Immature natural killer cell (primary cell): ENCODE data around the gene PLRG1. TPM values are rescaled to one million over a fixed set of nuclear protein-coding genes. Genes with fewer than 3 reads are reported as not detected.

Experiments
- DNase-seq, 3 donors: peaks; one replicate each; pipeline ENCODE4 v3.0.0; 2022; ENCODE audit warnings: mixed read lengths in 1 of 3
- H3K27ac Mint-ChIP-seq, 6 donors: one replicate each; pipeline ENCODE4 v1.8.0; 2020; ENCODE audit warnings: mixed read lengths in 6 of 6, mild to moderate bottlenecking in 5 of 6, inconsistent platforms in 4 of 6, moderate library complexity in 3 of 6
- H3K27me3 Mint-ChIP-seq, 3 donors: one replicate each; pipeline ENCODE4 v1.8.0; 2020 to 2021; ENCODE audit warnings: low read depth in 3 of 3, mild to moderate bottlenecking in 3 of 3, mixed read lengths in 3 of 3, moderate library complexity in 3 of 3, inconsistent platforms in 1 of 3
- H3K36me3 Mint-ChIP-seq, 3 donors: one replicate each; pipeline ENCODE4 v1.8.0; 2020; ENCODE audit warnings: mixed read lengths in 3 of 3, inconsistent platforms in 2 of 3, mild to moderate bottlenecking in 2 of 3
- H3K4me1 Mint-ChIP-seq, 2 donors: one replicate each; pipeline ENCODE4 v1.8.0; 2020; ENCODE audit warnings: inconsistent platforms in 2 of 2, mild to moderate bottlenecking in 2 of 2, mixed read lengths in 2 of 2, moderate library complexity in 1 of 2
- H3K4me3 Mint-ChIP-seq, 5 donors: one replicate each; pipeline ENCODE4 v1.8.0; 2020; ENCODE audit warnings: mild to moderate bottlenecking in 5 of 5, mixed read lengths in 5 of 5, inconsistent platforms in 3 of 5, moderate library complexity in 3 of 5
- H3K9me3 Mint-ChIP-seq, 6 donors: one replicate each; pipeline ENCODE4 v1.8.0; 2020; ENCODE audit warnings: mild to moderate bottlenecking in 6 of 6, mixed read lengths in 6 of 6, inconsistent platforms in 4 of 6, moderate library complexity in 3 of 6
- polyA plus RNA-seq, 3 donors: library from polyadenylated mRNA; unstranded; fragments of 300-500 nt; fragmentation: Illumina TruSeq; gene quantifications; one replicate each; pipeline ENCODE4 v1.2.3, GENCODE V29; 2021

The PLRG1 gene
- polyA plus RNA-seq, 3 donors from 2014 or later: 54.4 to 71.2 (median 68.7) TPM

DNA sequence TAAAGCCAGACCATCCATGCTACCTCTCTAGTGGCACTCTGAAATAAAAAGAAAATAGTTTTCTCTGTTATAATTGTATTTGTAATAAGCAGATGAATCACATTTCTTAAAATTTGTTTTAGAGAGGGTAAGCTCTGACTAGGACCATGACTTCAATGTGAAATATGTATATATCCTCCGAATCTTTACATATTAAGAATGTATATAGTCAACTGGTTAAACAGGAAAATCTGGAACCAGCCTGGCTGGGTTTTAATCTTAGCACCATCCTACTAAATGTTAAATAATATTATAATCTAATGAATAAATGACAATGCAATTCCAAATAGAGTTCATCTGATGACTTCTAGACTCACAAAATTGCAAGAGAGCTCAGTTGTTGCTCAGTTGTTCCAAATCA lies 14.1 kb upstream of the PLRG1 start:
- Mint-ChIP-seq H3K4me1 (no peaks in the 10 kb centered on the region), H3K27ac (no peak overlapping the region), H3K9me3 (no peaks in the 10 kb centered on the region), H3K36me3 (no peaks in the 10 kb centered on the region), H3K27me3 (peaks cover 0 to 3% (median 0%) of the 10 kb centered on the region in 3 donors), H3K4me3 (no peak overlapping the region)
- DNase-seq: no peak

DNA sequence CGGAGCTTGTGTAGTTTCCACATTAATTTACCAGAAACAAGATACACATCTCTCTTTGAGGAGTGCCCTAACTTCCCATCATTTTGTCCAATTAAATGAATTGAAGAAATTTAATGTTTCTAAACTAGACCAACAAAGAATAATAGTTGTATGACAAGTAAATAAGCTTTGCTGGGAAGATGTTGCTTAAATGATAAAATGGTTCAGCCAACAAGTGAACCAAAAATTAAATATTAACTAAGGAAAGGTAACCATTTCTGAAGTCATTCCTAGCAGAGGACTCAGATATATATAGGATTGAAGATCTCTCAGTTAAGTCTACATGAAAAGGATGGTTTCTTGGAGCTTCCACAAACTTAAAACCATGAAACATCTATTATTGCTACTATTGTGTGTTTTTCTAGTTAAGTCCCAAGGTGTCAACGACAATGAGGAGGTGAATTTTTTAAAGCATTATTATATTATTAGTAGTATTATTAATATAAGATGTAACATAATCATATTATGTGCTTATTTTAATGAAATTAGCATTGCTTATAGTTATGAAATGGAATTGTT lies 12.6 kb upstream of the PLRG1 start, which contains the start of gene FGB:
Gene FGB, plus strand, starts transcription at position 315 of the 558 bp plus-strand sequence. Its CDS starts 8 bp downstream, at position 323.
- H3K4me3 Mint-ChIP-seq: no peak within 1 kb of the TSS
- DNase-seq: no peak
- no peaks in the 10 kb centered on the region for H3K4me1 Mint-ChIP-seq
- peaks cover 0 to 5% (median 2%) of the 10 kb centered on the region in 3 donors for H3K27me3 Mint-ChIP-seq
- H3K9me3 Mint-ChIP-seq: no peaks in the 10 kb centered on the region
- H3K27ac Mint-ChIP-seq: no peak within 1 kb of the TSS
- no peaks in the 10 kb centered on the region for H3K36me3 Mint-ChIP-seq

DNA sequence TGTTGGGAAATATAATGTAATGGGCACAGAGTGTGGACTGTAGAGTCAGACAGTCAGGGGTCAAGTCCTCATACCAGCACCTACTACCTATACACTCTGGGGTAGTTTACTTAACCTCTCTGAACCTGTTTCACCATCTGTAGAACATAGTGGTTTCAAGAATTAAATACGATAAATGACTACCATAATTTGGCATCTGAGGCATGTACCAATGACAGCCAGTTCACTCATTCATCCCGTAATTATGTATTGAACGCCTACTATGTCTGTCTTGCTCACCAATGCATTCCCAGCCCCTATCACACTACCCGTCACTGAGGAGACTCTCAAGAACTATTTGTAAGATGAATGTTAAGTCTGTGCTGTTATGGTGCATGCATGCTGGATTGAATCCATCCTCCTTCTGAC lies 10.6 kb upstream of the PLRG1 start:
- Mint-ChIP-seq H3K4me1 (no peaks in the 10 kb centered on the region), H3K27ac (no peak overlapping the region), H3K36me3 (no peaks in the 10 kb centered on the region), H3K4me3 (no peak overlapping the region), H3K9me3 (no peaks in the 10 kb centered on the region), H3K27me3 (peaks cover 0 to 5% (median 2%) of the 10 kb centered on the region in 3 donors)
- DNase-seq: no peak

DNA sequence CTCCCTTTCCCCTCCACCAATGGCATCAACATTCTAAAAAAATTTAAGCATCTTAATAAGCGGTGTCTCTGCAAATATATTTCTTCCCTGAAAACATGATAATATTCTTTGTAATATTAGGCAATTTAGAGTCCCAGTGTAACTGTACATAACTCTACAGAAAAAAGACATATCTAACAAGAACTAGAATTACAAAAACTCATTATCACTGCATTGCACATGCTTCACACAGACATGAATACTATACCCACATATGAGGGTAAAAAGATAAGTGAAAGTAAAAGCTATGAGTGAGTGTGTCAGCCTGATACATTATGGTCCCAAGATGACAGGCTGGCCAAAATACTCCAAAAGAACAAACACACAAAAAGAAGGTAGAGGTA lies 10.2 kb upstream of the PLRG1 start:
- Mint-ChIP-seq H3K36me3 (no peaks in the 10 kb centered on the region), H3K27me3 (peaks cover 0 to 5% (median 2%) of the 10 kb centered on the region in 3 donors), H3K4me3 (no peak overlapping the region), H3K9me3 (no peaks in the 10 kb centered on the region), H3K4me1 (no peaks in the 10 kb centered on the region), H3K27ac (no peak overlapping the region)
- DNase-seq: no peak

DNA sequence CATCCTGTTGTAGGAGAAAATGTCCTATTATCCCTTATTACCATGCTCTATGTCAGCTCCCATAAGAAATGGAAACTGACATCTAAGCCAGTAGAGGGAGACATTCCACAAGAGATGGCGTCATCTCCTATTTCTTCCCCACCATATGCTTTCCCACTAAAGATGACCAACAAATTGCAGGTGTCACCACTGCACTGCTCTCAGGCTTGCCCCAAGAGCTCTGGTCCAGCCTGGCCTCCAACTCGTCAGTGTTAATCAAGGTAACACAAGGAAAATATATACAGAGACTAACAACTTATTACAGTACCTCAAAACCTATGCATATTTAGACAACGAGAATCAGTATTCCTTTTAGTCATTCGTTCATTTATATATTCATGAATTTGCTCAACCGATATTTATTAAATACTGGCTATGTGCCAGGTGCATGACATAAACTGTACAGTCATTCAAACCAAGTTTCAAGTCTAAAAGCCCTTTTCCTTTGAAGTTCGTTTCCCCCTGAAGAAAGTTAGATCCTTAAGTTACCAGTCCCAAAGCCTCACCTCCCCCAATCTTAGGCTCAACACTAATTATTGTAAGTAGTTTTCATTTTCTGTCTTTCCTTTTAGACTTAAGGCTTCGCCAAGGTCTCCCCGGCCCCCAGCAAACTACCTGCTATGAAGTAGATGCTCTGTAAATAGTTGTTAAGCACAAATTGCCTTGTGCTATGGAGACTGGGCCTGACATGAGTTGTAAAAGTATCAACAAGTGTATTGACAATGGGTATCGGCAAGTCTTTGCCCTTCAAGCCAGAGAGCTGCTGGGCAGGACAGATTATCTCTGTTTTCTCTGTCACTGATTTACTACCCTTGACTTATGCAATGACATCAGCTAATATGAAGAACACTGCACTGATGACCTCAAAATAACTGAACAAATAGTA lies 9.6 kb upstream of the PLRG1 start:
- Mint-ChIP-seq H3K4me3 (no peak overlapping the region), H3K27ac (no peak overlapping the region), H3K4me1 (no peaks in the 10 kb centered on the region), H3K9me3 (no peaks in the 10 kb centered on the region), H3K36me3 (no peaks in the 10 kb centered on the region), H3K27me3 (peaks cover 0 to 5% (median 2%) of the 10 kb centered on the region in 3 donors)
- no peak for DNase-seq

DNA sequence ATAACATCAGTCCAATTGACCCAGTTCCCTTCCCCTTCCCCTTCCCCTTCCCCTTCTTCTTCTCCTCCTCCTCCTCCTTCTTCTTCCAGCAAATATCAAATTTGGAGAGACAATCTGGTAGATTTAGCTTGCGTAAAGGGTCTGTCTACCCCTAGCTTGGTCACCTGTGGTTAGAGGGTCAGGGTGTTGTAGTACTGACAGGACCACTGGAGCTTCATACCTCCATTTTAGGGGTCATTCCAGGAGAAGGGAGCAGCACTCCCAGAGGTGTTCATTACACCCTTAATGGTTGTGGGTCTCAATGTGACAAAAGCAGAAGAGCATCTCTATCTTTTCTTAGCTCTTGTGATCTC lies 8.9 kb upstream of the PLRG1 start:
- DNase-seq: no peak
- no peaks in the 10 kb centered on the region for H3K36me3 Mint-ChIP-seq
- H3K4me1 Mint-ChIP-seq: no peaks in the 10 kb centered on the region
- H3K9me3 Mint-ChIP-seq: no peaks in the 10 kb centered on the region
- no peak overlapping the region for H3K4me3 Mint-ChIP-seq
- H3K27ac Mint-ChIP-seq: no peak overlapping the region
- peaks cover 0 to 5% (median 2%) of the 10 kb centered on the region in 3 donors for H3K27me3 Mint-ChIP-seq

DNA sequence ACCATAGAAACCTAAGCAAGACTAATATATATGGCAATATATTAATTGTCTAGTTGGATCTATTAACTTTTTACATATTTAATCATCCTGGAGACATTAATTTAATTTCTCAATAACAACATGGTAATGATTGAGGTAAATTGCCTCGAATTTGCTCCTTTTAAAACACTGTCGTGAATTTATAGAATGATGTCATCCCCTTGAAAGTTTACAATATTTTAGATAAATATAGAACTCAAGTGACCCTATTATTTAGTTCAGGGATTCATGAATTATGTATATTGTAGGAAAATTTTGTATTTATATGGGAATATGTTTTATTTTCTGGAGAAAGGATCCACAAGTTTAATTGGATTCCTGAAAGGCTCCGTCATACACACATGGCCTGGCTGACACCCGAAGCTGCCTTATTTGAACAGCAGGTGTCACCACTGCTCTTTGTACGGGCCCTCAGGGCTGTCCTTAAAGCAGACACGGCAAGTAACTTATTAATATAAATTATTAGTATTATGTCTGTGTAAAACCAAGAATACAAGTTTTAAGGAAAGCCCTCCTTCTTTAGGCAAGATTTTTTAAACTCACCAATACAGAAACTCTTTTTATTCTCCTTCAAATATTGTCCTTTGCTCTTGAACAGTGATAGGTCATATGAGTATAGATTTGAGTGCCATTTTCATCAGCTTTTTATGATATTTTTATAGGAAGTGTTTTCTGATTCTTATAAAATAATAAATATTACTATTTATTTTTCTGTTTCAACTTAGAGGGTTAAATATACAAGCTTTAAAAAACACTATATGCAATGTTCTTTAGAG lies 1.9 kb upstream of the PLRG1 start:
- H3K9me3 Mint-ChIP-seq: no peaks in the 10 kb centered on the region
- peak; percentile 59 to 68 (median 63) for DNase-seq
- no peak overlapping the region for H3K4me3 Mint-ChIP-seq
- H3K27ac Mint-ChIP-seq: no peak overlapping the region
- peaks cover 24 to 32% of the 10 kb centered on the region in 2 donors for H3K4me1 Mint-ChIP-seq
- H3K27me3 Mint-ChIP-seq: no peaks in the 10 kb centered on the region
- peaks cover 0 to 4% (median 0%) of the 10 kb centered on the region in 3 donors for H3K36me3 Mint-ChIP-seq

DNA sequence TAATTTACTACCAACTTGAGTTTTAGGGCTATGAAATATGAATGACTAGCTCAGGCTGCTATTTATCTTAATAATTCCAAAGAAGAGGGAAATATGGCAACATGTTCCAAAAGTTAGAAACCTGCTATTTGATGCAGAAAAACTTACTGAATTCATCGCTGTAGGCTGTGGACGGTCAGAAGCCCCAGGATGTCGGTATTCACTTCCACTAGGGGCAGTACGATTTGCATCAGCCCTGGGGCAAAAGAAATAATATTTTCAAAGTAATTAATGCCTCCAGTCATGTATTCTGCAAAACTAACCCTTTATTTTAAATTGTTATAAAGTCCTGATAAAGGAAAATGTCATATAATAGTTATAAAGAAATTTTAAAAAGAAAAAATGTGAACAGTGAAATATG lies 4.5 kb downstream of the PLRG1 start:
- Mint-ChIP-seq H3K4me3 (no peak overlapping the region), H3K36me3 (peaks cover 24 to 41% (median 27%) of the 10 kb centered on the region in 3 donors), H3K27ac (no peak overlapping the region), H3K27me3 (no peaks in the 10 kb centered on the region), H3K9me3 (no peaks in the 10 kb centered on the region), H3K4me1 (peaks cover 20 to 25% of the 10 kb centered on the region in 2 donors)
- no peak for DNase-seq

DNA sequence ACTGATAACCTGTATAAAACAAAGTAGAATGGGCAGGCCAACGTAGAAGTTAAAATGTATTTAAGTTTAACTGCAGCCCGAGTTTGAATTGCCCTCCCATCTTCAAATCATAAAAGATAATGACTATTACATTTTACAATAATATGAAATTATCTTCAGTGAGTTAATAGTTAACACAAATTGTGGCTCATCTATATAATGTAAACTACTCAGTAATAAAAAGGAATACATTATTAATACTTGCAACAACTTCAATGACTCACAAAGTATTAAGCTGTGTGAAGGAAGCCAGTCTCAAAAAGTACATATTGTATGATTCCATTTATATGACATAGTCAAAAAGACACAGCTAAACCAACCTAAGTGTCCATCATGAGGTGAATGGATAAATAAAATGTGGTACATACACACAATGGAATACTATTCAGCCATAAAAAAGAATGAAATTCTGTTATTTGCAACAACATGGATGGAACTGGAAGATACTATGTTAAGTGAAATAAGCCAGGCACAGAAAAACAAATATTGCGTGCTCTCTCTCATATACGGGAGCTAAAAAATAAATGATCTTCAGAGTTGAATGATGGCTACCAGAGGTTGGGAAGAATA lies 7.8 kb downstream of the PLRG1 start:
- H3K27me3 Mint-ChIP-seq: peaks cover 0 to 1% (median 0%) of the 10 kb centered on the region in 3 donors
- no peak overlapping the region for H3K4me3 Mint-ChIP-seq
- H3K36me3 Mint-ChIP-seq: peaks cover 27 to 59% (median 47%) of the 10 kb centered on the region in 3 donors
- no peak for DNase-seq
- H3K9me3 Mint-ChIP-seq: no peaks in the 10 kb centered on the region
- H3K4me1 Mint-ChIP-seq: peaks cover 0 to 1% of the 10 kb centered on the region in 2 donors
- no peak overlapping the region for H3K27ac Mint-ChIP-seq

DNA sequence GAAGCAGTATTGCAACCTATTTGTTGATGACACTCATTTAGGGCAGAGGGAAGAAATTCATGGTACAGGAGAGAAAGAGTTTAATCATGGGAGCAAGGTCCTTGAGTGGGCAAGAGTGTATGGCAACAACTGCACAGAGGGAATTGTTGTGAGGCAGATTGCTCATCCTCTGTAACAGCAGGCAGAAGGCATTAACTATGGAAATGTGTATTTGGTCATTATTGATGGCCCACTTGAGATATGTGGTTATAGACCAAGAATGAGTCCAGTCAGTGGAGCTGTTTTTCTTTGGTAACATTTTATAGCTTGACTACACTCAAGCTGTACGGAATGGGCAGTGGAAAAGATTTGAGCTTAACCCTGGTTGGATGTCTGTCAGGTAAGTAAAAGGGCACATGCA lies 15.9 kb downstream of the PLRG1 start:
- Mint-ChIP-seq H3K36me3 (peaks cover 0 to 15% (median 14%) of the 10 kb centered on the region in 3 donors), H3K9me3 (no peaks in the 10 kb centered on the region), H3K4me3 (no peak overlapping the region), H3K27me3 (peaks cover 0 to 1% (median 0%) of the 10 kb centered on the region in 3 donors), H3K4me1 (no peaks in the 10 kb centered on the region), H3K27ac (peak overlapping the region in 4 of 6 donors; percentile 8 to 69 (median 23))
- DNase-seq: no peak

DNA sequence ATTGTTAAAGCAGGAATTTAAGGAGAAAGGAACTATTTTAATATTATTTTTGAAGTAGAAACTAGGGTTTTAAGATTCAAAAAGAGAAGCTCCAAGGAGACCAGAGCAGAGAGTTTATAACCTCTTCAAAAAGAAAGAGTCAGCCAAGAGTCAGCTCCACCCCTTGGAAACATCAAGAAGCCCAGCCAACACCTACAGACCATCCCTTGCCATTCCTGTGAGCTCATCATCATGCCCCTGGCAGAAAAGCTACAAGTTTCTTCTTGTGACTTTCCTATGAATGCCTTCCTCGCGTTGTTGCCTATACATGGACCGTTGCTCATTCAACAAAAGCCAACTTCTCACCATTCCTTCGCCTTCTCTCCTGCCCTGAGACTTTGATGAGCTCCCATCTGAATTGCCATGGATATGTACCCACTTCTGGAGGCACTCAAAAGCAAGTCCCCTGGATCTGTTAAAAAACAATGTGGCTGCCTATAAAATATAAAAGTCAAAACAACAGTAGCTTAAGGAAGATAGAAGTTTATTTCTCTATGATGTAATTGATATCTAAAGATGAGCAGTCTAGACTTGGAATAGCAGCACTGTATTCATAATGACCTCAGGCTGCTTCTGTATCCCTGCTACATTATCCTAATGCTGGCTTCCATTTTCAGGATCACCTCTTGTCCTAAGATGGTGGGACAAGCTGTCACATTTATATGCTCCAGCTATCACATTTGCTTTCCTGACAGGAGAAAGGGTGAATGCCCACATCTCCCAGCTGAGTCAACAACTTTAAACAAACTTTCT lies 20.3 kb downstream of the PLRG1 start:
- H3K4me1 Mint-ChIP-seq: no peaks in the 10 kb centered on the region
- H3K27ac Mint-ChIP-seq: no peak overlapping the region
- no peak overlapping the region for H3K4me3 Mint-ChIP-seq
- no peaks in the 10 kb centered on the region for H3K9me3 Mint-ChIP-seq
- H3K27me3 Mint-ChIP-seq: peaks cover 4 to 12% (median 4%) of the 10 kb centered on the region in 3 donors
- H3K36me3 Mint-ChIP-seq: no peaks in the 10 kb centered on the region
- DNase-seq: no peak

DNA sequence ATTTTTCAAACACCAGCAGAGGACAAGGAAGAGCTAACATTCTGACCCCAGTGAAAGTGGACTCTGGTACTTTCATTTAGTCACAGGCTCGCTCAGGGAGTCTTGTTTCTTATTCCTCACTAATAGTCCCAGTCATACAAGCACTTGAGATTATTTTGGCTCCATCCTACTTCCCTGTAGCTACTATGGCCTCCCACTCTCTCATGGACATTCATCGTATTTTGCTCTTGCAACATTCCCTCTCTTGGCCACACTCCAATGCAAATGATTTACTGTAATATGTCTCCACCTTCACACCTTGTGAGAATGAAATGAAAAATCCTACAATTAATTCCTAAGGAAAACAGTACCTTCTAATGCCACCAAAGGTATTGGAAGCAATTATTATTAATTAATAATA lies 21.3 kb downstream of the PLRG1 start:
- no peaks in the 10 kb centered on the region for H3K36me3 Mint-ChIP-seq
- no peaks in the 10 kb centered on the region for H3K9me3 Mint-ChIP-seq
- H3K27ac Mint-ChIP-seq: no peak overlapping the region
- no peak for DNase-seq
- peaks cover 4 to 12% (median 4%) of the 10 kb centered on the region in 3 donors for H3K27me3 Mint-ChIP-seq
- H3K4me3 Mint-ChIP-seq: no peak overlapping the region
- H3K4me1 Mint-ChIP-seq: no peaks in the 10 kb centered on the region

DNA sequence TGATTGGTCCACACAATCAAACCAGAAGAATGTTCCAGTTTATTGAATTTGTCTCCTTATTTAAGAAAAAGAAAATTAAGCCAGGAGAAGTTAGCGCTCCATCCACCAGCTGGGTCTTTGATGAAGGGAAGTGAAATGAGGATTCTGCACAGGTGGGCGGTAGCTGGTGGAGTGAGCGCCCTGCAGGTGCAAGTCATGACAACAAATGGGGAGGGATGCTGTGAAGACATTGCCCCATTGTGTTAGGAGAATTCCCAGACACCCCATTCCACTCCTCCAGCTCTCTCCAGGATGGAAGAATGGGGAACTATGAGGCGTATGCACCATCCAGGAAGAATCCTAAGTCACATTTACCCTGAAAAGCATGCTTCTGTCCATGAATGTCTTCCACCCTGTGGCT lies 22.9 kb downstream of the PLRG1 start:
- Mint-ChIP-seq H3K4me1 (no peaks in the 10 kb centered on the region), H3K27ac (no peak overlapping the region), H3K27me3 (peaks cover 4 to 16% (median 4%) of the 10 kb centered on the region in 3 donors), H3K9me3 (no peaks in the 10 kb centered on the region), H3K36me3 (no peaks in the 10 kb centered on the region), H3K4me3 (no peak overlapping the region)
- DNase-seq: no peak
